ENCODE results near the gene TLE4.

TLE4 gene

GRCh38 chr9:79583952-79584654, 12.3 kb downstream of the TLE4 start:
- Histone ChIP-seq H3K14ac (ENCODE audit: low read length) (no peak overlapping the region), H2AK5ac (ENCODE audit: low read depth, low read length) (no peak overlapping the region), H3K4ac (ENCODE audit: low read length) (no peak overlapping the region), H2BK15ac (ENCODE audit: low read length) (no peak overlapping the region), H2BK5ac (ENCODE audit: low read length) (no peak overlapping the region), H3K27ac (replicated peaks; ENCODE audit: low read length) (no peak overlapping the region), H2AFZ (ENCODE audit: low read length) (no peak overlapping the region), H3K9me3 (replicated peaks in 1 of 2; ENCODE audit: control insufficient read depth in 2 of 2, insufficient read depth in 1 of 2, low read depth in 1 of 2, low read length in 2 of 2) (peaks cover 0 to 3% of the 10 kb centered on the region in 2 donors), H2BK120ac (ENCODE audit: low read depth, low read length) (no peak overlapping the region), H3K23ac (ENCODE audit: low read depth, low read length, poor library complexity) (no peak overlapping the region), H3K9ac (ENCODE audit: low read depth, low read length, poor library complexity) (no peak overlapping the region), H3K27me3 (ENCODE audit: control insufficient read depth in 3 of 3, insufficient read depth in 3 of 3, low read depth in 1 of 3, low read length in 3 of 3) (no peaks in the 10 kb centered on the region), H3K18ac (ENCODE audit: low read length) (no peak overlapping the region), H2BK12ac (ENCODE audit: low read length) (no peak overlapping the region), H3K4me2 (ENCODE audit: insufficient read depth, low read length, poor library complexity, severe bottlenecking) (no peak overlapping the region), H4K8ac (ENCODE audit: low read depth, low read length) (no peak overlapping the region), H3K4me3 (ENCODE audit: low read length in 2 of 2) (no peak overlapping the region), H3K79me1 (ENCODE audit: low read depth, low read length) (no peaks in the 10 kb centered on the region), H3K4me1 (ENCODE audit: control insufficient read depth in 2 of 2, insufficient read depth in 1 of 2, low read depth in 1 of 2, low read length in 2 of 2) (peaks cover 6 to 26% of the 10 kb centered on the region in 2 donors), H4K91ac (ENCODE audit: low read depth, low read length, poor library complexity) (no peak overlapping the region), H3K36me3 (replicated peaks in 1 of 2; ENCODE audit: control insufficient read depth in 2 of 2, insufficient read depth in 2 of 2, low read length in 2 of 2) (peaks cover 14 to 100% of the 10 kb centered on the region in 2 donors)
- no CpG with 5 or more reads among the region's 10 CpGs for WGBS, 2 donors (ENCODE audit: extremely low coverage in 2 of 2, insufficient read length in 2 of 2, insufficient replicate concordance in 1 of 2)
- no peak for DNase-seq (ENCODE audit: low spot score)

- Histone ChIP-seq H4K8ac (ENCODE audit: low read depth, low read length) (no peak overlapping the region), H3K23ac (ENCODE audit: low read depth, low read length, poor library complexity) (no peak overlapping the region), H2AK5ac (ENCODE audit: low read depth, low read length) (no peak overlapping the region), H3K4ac (ENCODE audit: low read length) (no peak overlapping the region), H3K14ac (ENCODE audit: low read length) (no peak overlapping the region), H3K79me1 (ENCODE audit: low read depth, low read length) (no peaks in the 10 kb centered on the region), H2BK5ac (ENCODE audit: low read length) (no peak overlapping the region), H3K9ac (ENCODE audit: low read depth, low read length, poor library complexity) (no peak overlapping the region), H2BK120ac (ENCODE audit: low read depth, low read length) (no peak overlapping the region), H2BK12ac (ENCODE audit: low read length) (no peak overlapping the region), H3K18ac (ENCODE audit: low read length) (no peak overlapping the region), H3K4me2 (ENCODE audit: insufficient read depth, low read length, poor library complexity, severe bottlenecking) (no peak overlapping the region), H3K4me1 (ENCODE audit: control insufficient read depth in 2 of 2, insufficient read depth in 1 of 2, low read depth in 1 of 2, low read length in 2 of 2) (peaks cover 6 to 25% of the 10 kb centered on the region in 2 donors), H4K91ac (ENCODE audit: low read depth, low read length, poor library complexity) (no peak overlapping the region), H3K9me3 (replicated peaks in 1 of 2; ENCODE audit: control insufficient read depth in 2 of 2, insufficient read depth in 1 of 2, low read depth in 1 of 2, low read length in 2 of 2) (peaks cover 0 to 5% of the 10 kb centered on the region in 2 donors), H2BK15ac (ENCODE audit: low read length) (no peak overlapping the region), H3K27ac (replicated peaks; ENCODE audit: low read length) (no peak overlapping the region), H3K4me3 (ENCODE audit: low read length in 2 of 2) (no peak overlapping the region), H3K36me3 (replicated peaks in 1 of 2; ENCODE audit: control insufficient read depth in 2 of 2, insufficient read depth in 2 of 2, low read length in 2 of 2) (peaks cover 13 to 100% of the 10 kb centered on the region in 2 donors), H3K27me3 (ENCODE audit: control insufficient read depth in 3 of 3, insufficient read depth in 3 of 3, low read depth in 1 of 3, low read length in 3 of 3) (no peaks in the 10 kb centered on the region), H2AFZ (ENCODE audit: low read length) (no peak overlapping the region)
- no CpG with 5 or more reads among the region's 2 CpGs for WGBS, 2 donors (ENCODE audit: extremely low coverage in 2 of 2, insufficient read length in 2 of 2, insufficient replicate concordance in 1 of 2)
- DNase-seq (ENCODE audit: low spot score), result no peak
Measured at GRCh38 chr9:79584655-79584982, 12.9 kb downstream of the TLE4 start.

GRCh38 chr9:79588488-79589223, 16.9 kb downstream of the TLE4 start:
- Histone ChIP-seq H2BK5ac (ENCODE audit: low read length) (no peak overlapping the region), H4K91ac (ENCODE audit: low read depth, low read length, poor library complexity) (no peak overlapping the region), H3K23ac (ENCODE audit: low read depth, low read length, poor library complexity) (no peak overlapping the region), H2BK120ac (ENCODE audit: low read depth, low read length) (no peak overlapping the region), H2BK12ac (ENCODE audit: low read length) (no peak overlapping the region), H3K18ac (ENCODE audit: low read length) (no peak overlapping the region), H3K4ac (ENCODE audit: low read length) (no peak overlapping the region), H4K8ac (ENCODE audit: low read depth, low read length) (no peak overlapping the region), H2AFZ (ENCODE audit: low read length) (no peak overlapping the region), H3K9ac (ENCODE audit: low read depth, low read length, poor library complexity) (no peak overlapping the region), H3K9me3 (replicated peaks in 1 of 2; ENCODE audit: control insufficient read depth in 2 of 2, insufficient read depth in 1 of 2, low read depth in 1 of 2, low read length in 2 of 2) (peaks cover 0 to 6% of the 10 kb centered on the region in 2 donors), H3K27me3 (ENCODE audit: control insufficient read depth in 3 of 3, insufficient read depth in 3 of 3, low read depth in 1 of 3, low read length in 3 of 3) (no peaks in the 10 kb centered on the region), H3K4me2 (ENCODE audit: insufficient read depth, low read length, poor library complexity, severe bottlenecking) (no peak overlapping the region), H3K79me1 (ENCODE audit: low read depth, low read length) (no peaks in the 10 kb centered on the region), H3K4me1 (ENCODE audit: control insufficient read depth in 2 of 2, insufficient read depth in 1 of 2, low read depth in 1 of 2, low read length in 2 of 2) (peaks cover 0 to 8% of the 10 kb centered on the region in 2 donors), H3K14ac (ENCODE audit: low read length) (no peak overlapping the region), H2BK15ac (ENCODE audit: low read length) (no peak overlapping the region), H2AK5ac (ENCODE audit: low read depth, low read length) (no peak overlapping the region), H3K4me3 (ENCODE audit: low read length in 2 of 2) (no peak overlapping the region), H3K36me3 (replicated peaks in 1 of 2; ENCODE audit: control insufficient read depth in 2 of 2, insufficient read depth in 2 of 2, low read length in 2 of 2) (peaks cover 9 to 97% of the 10 kb centered on the region in 2 donors), H3K27ac (replicated peaks; ENCODE audit: low read length) (no peak overlapping the region)
- WGBS, 2 donors (ENCODE audit: extremely low coverage in 2 of 2, insufficient read length in 2 of 2, insufficient replicate concordance in 1 of 2), result no CpG with 5 or more reads among the region's 3 CpGs
- DNase-seq (ENCODE audit: low spot score), result no peak

- no CpG with 5 or more reads among the region's 2 CpGs for WGBS, 2 donors (ENCODE audit: extremely low coverage in 2 of 2, insufficient read length in 2 of 2, insufficient replicate concordance in 1 of 2)
- H4K91ac ChIP-seq (ENCODE audit: low read depth, low read length, poor library complexity), result no peak overlapping the region
- H3K79me1 ChIP-seq (ENCODE audit: low read depth, low read length), result no peaks in the 10 kb centered on the region
- H3K18ac ChIP-seq (ENCODE audit: low read length), result no peak overlapping the region
- no peak overlapping the region for H3K27ac ChIP-seq (replicated peaks; ENCODE audit: low read length)
- no peak overlapping the region for H3K4me3 ChIP-seq (ENCODE audit: low read length in 2 of 2)
- no peak overlapping the region for H2AFZ ChIP-seq (ENCODE audit: low read length)
- no peak for DNase-seq (ENCODE audit: low spot score)
- no peak overlapping the region for H3K9ac ChIP-seq (ENCODE audit: low read depth, low read length, poor library complexity)
- H3K23ac ChIP-seq (ENCODE audit: low read depth, low read length, poor library complexity), result no peak overlapping the region
- no peak overlapping the region for H2BK120ac ChIP-seq (ENCODE audit: low read depth, low read length)
- H2BK5ac ChIP-seq (ENCODE audit: low read length), result no peak overlapping the region
- H3K9me3 ChIP-seq (replicated peaks in 1 of 2; ENCODE audit: control insufficient read depth in 2 of 2, insufficient read depth in 1 of 2, low read depth in 1 of 2, low read length in 2 of 2), result peaks cover 2 to 16% of the 10 kb centered on the region in 2 donors
- H4K8ac ChIP-seq (ENCODE audit: low read depth, low read length), result no peak overlapping the region
- H3K36me3 ChIP-seq (replicated peaks in 1 of 2; ENCODE audit: control insufficient read depth in 2 of 2, insufficient read depth in 2 of 2, low read length in 2 of 2), result peaks cover 11 to 96% of the 10 kb centered on the region in 2 donors
- H3K4me2 ChIP-seq (ENCODE audit: insufficient read depth, low read length, poor library complexity, severe bottlenecking), result no peak overlapping the region
- no peak overlapping the region for H2AK5ac ChIP-seq (ENCODE audit: low read depth, low read length)
- H3K14ac ChIP-seq (ENCODE audit: low read length), result no peak overlapping the region
- H3K4ac ChIP-seq (ENCODE audit: low read length), result no peak overlapping the region
- no peak overlapping the region for H2BK12ac ChIP-seq (ENCODE audit: low read length)
- H2BK15ac ChIP-seq (ENCODE audit: low read length), result no peak overlapping the region
- peaks cover 0 to 3% of the 10 kb centered on the region in 2 donors for H3K4me1 ChIP-seq (ENCODE audit: control insufficient read depth in 2 of 2, insufficient read depth in 1 of 2, low read depth in 1 of 2, low read length in 2 of 2)
- no peaks in the 10 kb centered on the region for H3K27me3 ChIP-seq (ENCODE audit: control insufficient read depth in 3 of 3, insufficient read depth in 3 of 3, low read depth in 1 of 3, low read length in 3 of 3)
Measured at GRCh38 chr9:79591458-79591857, 19.7 kb downstream of the TLE4 start.
